Spleen (tissue), 7 donors: ENCODE data around the gene FOXP1.

Experiments
- POLR2A ChIP-seq, 3 donors: fragments of 450-650 bp; IDR thresholded peaks; one replicate each; pipeline ENCODE4 v1.5.1; 2017; ENCODE audit warnings: antibody characterized with exemption in 3 of 3, mild to moderate bottlenecking in 1 of 3
- POLR2AphosphoS5 ChIP-seq, 3 donors: sonication (generic); formaldehyde crosslinking; IDR thresholded peaks; one replicate each; pipeline ENCODE4 v1.5.1; 2017; ENCODE audit warnings: antibody characterized with exemption in 3 of 3
- TF ChIP-seq, protein P1 (sequence below), 11 experiments: fragments of 200-600 bp in 7 of 11; fragments of 450-650 bp in 4 of 11; sonication (generic) in 4 of 11; IDR thresholded peaks in 8 of 11; conservative IDR thresholded peaks in 3 of 11; 1 replicate in 7 of 11; 2 replicates in 4 of 11; pipeline versions ENCODE4 v1.4.0 to v1.8.0; 2016 to 2021; ENCODE audit warnings: antibody characterized with exemption in 11 of 11, inconsistent platforms in 4 of 11, mild to moderate bottlenecking in 1 of 11
- donor health status: DM: no; HTN: no; CAD: no; lungs with moderate emphysema.
- donor health status: DM: no; HTN: no; CAD: no.
- donor health status: DM: no; HTN: no; CAD: no.

DNA sequence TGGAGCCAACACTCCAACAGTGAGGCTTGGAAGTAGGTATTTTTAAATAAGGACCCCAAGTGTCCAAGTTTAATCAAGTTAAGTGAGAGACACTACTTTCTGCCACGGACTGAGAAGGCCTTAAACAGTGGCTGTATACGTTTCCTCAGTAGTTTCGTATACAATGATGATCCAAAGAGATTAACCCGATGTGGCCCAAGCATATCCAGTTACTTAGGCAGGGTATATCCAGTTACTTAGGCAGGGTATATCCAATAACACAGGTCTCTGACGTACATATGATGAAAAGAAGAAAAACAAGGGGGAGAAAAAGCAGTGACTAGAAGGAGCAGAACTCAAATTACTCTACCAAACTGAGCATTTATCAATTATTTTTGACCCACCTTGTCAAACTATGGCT lies 591.4 kb downstream of the FOXP1 start:
- TF ChIP-seq, protein P1, sequence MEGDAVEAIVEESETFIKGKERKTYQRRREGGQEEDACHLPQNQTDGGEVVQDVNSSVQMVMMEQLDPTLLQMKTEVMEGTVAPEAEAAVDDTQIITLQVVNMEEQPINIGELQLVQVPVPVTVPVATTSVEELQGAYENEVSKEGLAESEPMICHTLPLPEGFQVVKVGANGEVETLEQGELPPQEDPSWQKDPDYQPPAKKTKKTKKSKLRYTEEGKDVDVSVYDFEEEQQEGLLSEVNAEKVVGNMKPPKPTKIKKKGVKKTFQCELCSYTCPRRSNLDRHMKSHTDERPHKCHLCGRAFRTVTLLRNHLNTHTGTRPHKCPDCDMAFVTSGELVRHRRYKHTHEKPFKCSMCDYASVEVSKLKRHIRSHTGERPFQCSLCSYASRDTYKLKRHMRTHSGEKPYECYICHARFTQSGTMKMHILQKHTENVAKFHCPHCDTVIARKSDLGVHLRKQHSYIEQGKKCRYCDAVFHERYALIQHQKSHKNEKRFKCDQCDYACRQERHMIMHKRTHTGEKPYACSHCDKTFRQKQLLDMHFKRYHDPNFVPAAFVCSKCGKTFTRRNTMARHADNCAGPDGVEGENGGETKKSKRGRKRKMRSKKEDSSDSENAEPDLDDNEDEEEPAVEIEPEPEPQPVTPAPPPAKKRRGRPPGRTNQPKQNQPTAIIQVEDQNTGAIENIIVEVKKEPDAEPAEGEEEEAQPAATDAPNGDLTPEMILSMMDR (IDR thresholded peaks at IDR 0.05 in 8 of 11, conservative IDR thresholded peaks at IDR 0.05 in 3 of 11), result no peak
- no peak for TF ChIP-seq POLR2AphosphoS5 (IDR thresholded peaks at IDR 0.05)
- TF ChIP-seq POLR2A (IDR thresholded peaks at IDR 0.05), result no peak
